DMS114 treated with DMSO at 0.1 percent for 48 hours (cell line): ENCODE measurements around the gene GBP7.
"Not testable (repeated sequence)": the region's sequence is repeated elsewhere in the genome, so short reads cannot be mapped to it uniquely, and the experiment has no call there.

Experiments used
- DNase-seq: peaks from one replicate; lab custom pipeline; 2025; ENCODE audit not compliant: unreplicated experiment; lab: John Stamatoyannopoulos, UW

Gene GBP7

DNA sequence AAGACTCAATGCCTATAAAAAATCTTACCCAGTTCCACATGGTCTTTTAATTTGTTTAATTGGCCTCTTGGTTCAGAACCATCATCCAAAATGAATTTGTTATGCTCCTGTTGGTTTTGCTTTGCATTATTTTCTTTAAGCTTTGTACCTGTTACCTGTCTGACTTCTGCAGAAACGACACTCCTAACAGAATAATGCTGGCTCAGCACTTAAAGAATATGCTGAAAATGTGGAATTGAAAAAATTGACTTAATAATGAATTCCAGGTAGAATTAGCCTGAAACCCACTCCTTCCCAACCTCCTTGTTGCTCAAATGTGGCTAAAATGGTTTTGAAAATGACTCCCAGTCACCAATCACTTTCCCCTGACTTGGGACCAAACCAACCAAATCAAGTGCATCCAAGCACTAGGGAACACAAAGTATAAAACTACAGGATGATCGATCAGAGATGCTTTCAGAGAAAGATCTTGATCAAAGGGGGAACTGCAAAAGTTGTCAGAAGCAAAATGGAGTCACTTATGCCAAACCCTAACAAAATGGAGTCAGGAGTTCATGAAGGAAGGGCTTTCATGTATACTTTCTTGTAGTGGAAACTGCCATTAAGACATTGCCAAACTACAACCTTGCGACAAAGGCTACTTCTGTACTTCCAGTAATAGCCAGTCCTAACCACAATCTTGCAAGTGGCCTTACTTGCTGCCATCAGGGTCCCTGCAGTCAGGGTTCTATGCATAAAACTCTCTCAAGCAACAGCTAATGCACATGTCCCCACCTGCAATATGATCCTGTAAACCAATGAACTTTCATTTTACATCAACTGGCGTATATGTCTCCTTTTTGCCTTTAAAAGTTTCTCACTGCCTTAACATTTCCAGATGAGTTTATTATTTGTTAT, 5.4 kb downstream of the GBP7 start:
- no peak for DNase-seq

GRCh38 chr1:89169166-89169565, 6.6 kb downstream of the GBP7 start:
- no peak for DNase-seq

GRCh38 chr1:89167590-89168230, 8.1 kb downstream of the GBP7 start:
- no peak for DNase-seq

DNA sequence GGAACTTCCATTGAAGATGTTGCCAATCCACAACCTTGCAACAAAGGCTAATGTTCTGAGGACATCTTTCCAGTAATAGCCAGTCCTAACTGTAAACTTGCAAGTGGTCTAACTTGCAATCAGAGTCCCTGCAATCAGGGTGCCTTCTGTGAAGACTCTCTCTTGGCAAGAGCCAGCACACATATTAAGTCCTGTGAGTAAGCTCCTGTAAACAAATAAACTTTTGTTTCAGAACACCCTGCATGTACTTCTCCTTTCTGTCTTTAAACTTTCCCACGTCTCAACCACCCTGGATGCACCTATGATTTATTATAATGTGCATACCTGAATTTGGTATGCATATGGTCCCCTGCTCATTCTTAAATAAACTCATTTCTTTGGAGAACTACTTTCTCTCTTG, 9.1 kb downstream of the GBP7 start:
- no peak for DNase-seq

GRCh38 chr1:89165811-89166210, 10.0 kb downstream of the GBP7 start:
- no peak for DNase-seq

DNA sequence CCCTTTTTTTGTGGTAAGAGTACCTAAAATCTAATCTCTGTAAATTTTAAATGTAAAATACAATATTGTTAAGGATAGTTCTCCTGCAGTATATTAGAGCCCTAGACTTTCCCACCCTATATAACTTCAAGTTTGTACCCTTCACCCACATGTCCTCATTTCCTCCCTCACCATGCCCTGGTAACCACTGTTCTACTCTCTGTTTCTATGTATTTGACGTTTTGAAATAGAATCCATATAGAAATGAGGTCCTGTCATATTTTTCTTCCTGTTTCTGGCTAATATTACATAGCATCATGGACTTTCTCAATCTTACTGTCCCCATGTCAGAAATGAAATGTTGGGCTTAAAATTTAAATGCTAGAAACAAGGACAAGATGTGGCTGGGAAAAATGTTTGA, 24.8 kb downstream of the GBP7 start:
- no peak for DNase-seq

DNA sequence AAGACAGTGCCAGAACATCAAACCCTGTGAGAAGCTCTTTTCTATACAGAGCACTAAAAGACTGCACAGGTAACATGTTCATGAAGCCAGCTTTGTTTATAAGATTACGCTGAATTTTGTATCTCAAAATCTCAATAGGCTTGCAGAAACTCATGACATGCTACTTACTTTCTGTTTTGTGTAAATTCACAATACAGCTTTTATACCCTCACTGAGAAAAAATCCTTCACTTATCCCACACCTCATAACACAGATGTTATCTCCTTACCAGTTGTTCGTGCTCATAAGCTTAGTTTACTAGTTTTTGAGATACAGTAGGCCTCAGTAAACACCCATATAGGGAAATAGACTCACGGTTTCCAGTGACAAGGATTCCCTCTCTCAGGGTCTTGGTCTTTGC, 25.8 kb downstream of the GBP7 start:
- DNase-seq, result no peak

DNA sequence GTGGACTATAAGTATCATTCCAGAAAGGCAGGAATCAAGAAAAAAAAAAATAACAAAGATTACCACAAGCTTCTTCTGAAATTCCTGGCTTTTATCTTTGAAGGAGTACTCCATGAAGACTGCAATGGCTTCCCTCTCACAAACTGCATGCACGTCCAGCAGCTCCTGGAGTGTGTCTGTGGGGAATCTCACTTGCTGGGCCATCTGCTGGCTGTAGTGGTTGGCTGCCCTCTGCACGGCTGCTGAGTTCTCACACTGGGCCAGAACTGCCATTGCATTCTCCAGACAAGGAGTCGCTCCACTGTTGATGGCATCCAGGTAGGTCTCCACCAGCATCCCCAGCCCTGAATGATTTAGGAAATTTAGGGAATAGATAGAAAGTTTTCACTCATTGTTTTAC, 26.6 kb downstream of the GBP7 start:
- peak; percentile 28 for DNase-seq

- DNase-seq, result no peak
Measured at GRCh38 chr1:89147678-89148658, 27.8 kb downstream of the GBP7 start.

DNA sequence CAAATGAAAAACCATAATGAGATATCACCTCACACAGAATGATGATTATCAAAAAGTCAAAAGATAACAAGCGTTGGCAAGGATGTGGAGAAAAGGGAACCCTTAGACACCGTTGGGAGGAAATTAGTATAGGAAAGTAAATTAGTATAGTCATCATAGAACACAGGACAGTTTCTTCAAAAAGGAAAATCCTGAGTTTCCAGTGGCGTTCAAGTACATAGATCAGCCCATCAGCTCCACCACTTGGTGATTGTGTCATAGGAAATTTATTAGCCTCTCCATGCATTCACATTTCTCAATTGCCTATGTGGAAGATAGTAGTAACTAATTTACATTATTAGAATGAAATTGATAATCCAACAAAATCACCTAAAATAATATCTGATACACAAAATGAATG, 29.1 kb downstream of the GBP7 start:
- DNase-seq, result no peak

DNA sequence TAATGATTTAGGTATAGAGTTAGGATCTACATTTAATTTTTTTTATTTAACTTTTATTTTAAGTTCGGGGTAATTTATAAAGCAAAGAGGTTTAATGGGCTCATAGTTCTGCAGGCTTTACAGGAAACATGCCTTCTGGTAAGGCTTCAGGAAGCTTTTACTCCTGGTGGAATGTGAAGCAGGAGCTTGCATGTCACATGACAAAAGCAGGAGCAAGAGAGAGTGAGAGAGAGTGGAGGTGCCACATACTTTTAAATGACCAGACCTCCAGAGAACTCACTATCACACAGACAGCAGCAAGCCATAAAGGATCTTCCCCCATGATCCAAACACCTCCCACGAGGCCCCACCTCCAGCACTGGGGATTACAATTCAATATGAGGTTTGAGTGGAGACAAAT, 32.3 kb downstream of the GBP7 start:
- no peak for DNase-seq

- DNase-seq, result no peak
Measured at GRCh38 chr1:89142160-89142559, 33.6 kb downstream of the GBP7 start.

- DNase-seq, result no peak
Measured at GRCh38 chr1:89133747-89134146, 42.1 kb downstream of the GBP7 start.

DNA sequence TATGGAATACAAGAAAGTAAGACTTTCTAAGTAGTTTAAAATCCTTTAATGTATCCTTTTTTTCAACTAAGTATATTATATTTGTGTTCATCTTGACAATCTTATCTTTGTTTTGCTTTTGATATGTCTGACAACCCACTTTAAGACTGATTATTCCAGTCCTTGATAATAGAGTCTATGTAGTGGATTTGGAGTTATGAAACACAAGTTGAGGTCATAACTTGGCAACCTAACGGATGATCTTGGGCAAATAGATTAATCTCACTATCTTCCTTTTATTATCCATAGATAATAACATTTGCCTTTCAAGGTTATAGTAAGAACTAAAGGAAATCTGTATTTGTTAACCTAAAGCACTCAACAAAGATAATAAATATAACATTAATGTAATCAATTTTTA, 45.1 kb downstream of the GBP7 start:
- DNase-seq, result no peak

DNA sequence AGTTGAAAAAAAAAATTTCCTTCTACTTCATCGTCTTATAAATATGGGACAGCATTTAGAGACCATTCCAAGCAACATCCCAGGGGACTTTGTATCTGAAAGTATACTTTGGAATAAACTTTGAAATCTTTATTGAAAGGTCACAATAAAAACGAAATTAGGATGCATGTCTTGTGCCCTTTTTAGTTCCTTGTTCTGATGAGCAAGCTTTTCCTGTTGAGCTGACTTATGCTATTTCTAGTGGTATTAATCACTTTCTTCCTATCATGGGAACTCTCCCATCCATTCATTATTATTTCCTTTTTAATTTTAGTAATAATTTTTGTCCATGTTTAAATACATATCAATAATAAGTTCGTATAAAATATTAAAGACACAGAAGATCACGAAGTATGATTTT, 45.9 kb downstream of the GBP7 start:
- no peak for DNase-seq

- not testable (repeated sequence) for DNase-seq
Measured at GRCh38 chr1:89128003-89128458, 47.8 kb downstream of the GBP7 start.

DNA sequence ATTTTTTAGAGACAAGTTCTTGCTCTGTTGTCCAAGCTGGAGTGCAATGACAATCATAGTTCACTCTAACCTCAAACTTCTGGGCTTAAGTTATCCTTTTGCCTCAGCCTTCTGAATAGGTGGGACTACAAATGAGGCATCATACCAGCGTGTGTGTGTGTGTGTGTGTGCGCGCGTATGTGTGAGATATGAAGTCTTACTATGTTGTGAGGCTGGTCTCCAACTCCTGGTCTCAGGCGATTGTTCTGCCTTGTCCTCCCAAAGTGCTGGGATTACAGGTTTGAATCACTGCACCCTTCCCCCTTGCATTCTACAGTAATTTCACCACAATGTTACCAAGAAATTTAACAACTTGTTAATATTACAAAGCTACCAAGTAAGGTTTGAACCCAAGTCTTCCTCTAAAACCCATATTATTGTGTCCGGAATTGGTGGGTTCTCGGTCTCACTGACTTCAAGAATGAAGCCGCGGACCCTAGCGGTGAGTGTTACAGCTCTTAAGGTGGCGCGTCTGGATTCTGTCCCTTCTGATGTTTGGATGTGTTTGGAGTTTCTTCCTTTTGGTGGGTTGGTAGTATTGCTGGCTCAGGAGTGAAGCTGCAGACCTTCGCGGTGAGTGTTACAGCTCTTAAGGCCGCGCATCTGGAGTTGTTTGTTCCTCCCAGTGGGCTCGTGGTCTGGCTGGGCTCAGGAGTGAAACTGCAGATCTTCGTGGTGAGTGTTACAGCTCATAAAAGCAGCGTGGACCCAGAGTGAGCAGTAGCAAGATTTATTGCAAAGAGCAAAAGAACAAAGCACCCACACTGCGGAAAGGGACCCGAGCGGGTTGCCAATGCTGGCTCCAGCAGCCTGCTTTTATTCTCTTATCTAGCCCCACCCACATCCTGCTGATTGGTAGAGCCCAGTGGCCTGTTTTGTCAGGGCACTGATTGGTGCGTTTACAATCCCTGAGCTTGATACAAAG, 48.9 kb downstream of the GBP7 start:
- DNase-seq, result not testable (repeated sequence)

GRCh38 chr1:89125913-89126580, 49.8 kb downstream of the GBP7 start, which contains the start of gene GBP2:
TSS of gene GBP2 (minus strand) at chr1:89126114. CDS start at chr1:89121966, 4,148 bp downstream.
- DNase-seq, result no peak

GRCh38 chr1:89125240-89125912, 50.4 kb downstream of the GBP7 start:
- no peak for DNase-seq
